Muscle layer of colon (tissue), 2 donors: ENCODE measurements around the gene PDE1A.

Experiments
- H3K27ac ChIP-seq: one replicate; pipeline ENCODE4 v1.7.0; 2013; ENCODE audit warnings: low read depth, mild to moderate bottlenecking, low read length, moderate library complexity
- H3K27me3 ChIP-seq, 2 donors: one replicate each; pipeline ENCODE4 v1.7.0; 2013; ENCODE audit warnings: low read length in 2 of 2, mild to moderate bottlenecking in 2 of 2; ENCODE audit not compliant: insufficient read depth in 2 of 2, control insufficient read depth in 1 of 2
- H3K36me3 ChIP-seq: one replicate; pipeline ENCODE4 v1.7.0; 2013; ENCODE audit warnings: mild to moderate bottlenecking, low read length; ENCODE audit not compliant: insufficient read depth
- H3K4me1 ChIP-seq: one replicate; pipeline ENCODE4 v1.7.0; 2013; ENCODE audit warnings: mild to moderate bottlenecking, low read length; ENCODE audit not compliant: insufficient read depth
- H3K4me3 ChIP-seq, 2 donors: one replicate each; pipeline ENCODE4 v1.7.0; 2013; ENCODE audit warnings: low read length in 2 of 2, low read depth in 1 of 2, mild to moderate bottlenecking in 1 of 2, moderate library complexity in 1 of 2
- H3K9ac ChIP-seq: one replicate; pipeline ENCODE4 v1.7.0; 2013; ENCODE audit warnings: low read length
- H3K9me3 ChIP-seq: one replicate; pipeline ENCODE4 v1.7.0; 2013; ENCODE audit warnings: mild to moderate bottlenecking, low read length
- donor health status: abdominal sarcoma.
- donor health status: Adenocarcinoma of cecum.

PDE1A gene

GRCh38 chr2:182191061-182191460, 235.8 kb downstream of the PDE1A start:
- Histone ChIP-seq H3K9me3 (no peaks in the 10 kb centered on the region), H3K9ac (no peak overlapping the region), H3K27me3 (no peaks in the 10 kb centered on the region), H3K4me3 (no peak overlapping the region), H3K4me1 (peaks cover 5% of the 10 kb centered on the region), H3K36me3 (no peaks in the 10 kb centered on the region), H3K27ac (no peak overlapping the region)

- H3K9me3 ChIP-seq = no peaks in the 10 kb centered on the region
- no peak overlapping the region for H3K4me3 ChIP-seq
- no peaks in the 10 kb centered on the region for H3K36me3 ChIP-seq
- no peak overlapping the region for H3K9ac ChIP-seq
- H3K27me3 ChIP-seq = no peaks in the 10 kb centered on the region
- no peak overlapping the region for H3K27ac ChIP-seq
- peaks cover 5% of the 10 kb centered on the region for H3K4me1 ChIP-seq
Observed at GRCh38 chr2:182187130-182187529, 239.7 kb downstream of the PDE1A start.

GRCh38 chr2:182186132-182186735, 240.6 kb downstream of the PDE1A start:
- H3K27ac ChIP-seq = no peak overlapping the region
- no peaks in the 10 kb centered on the region for H3K36me3 ChIP-seq
- peaks cover 5% of the 10 kb centered on the region for H3K4me1 ChIP-seq

GRCh38 chr2:182182436-182182835, 244.4 kb downstream of the PDE1A start:
- Histone ChIP-seq H3K27ac (no peak overlapping the region), H3K4me3 (no peak overlapping the region), H3K9me3 (no peaks in the 10 kb centered on the region), H3K36me3 (peaks cover 4% of the 10 kb centered on the region), H3K27me3 (no peaks in the 10 kb centered on the region), H3K4me1 (peaks cover 5% of the 10 kb centered on the region), H3K9ac (no peak overlapping the region)

More at GRCh38 chr2:182186132-182186735, 240.6 kb downstream of the PDE1A start:
- Histone ChIP-seq H3K9me3 (no peaks in the 10 kb centered on the region), H3K4me3 (no peak overlapping the region), H3K9ac (no peak overlapping the region), H3K27me3 (no peaks in the 10 kb centered on the region)

- no peaks in the 10 kb centered on the region for H3K27me3 ChIP-seq
- no peak overlapping the region for H3K4me3 ChIP-seq
- no peaks in the 10 kb centered on the region for H3K4me1 ChIP-seq
- no peak overlapping the region for H3K27ac ChIP-seq
- H3K9ac ChIP-seq = no peak overlapping the region
- H3K36me3 ChIP-seq = peaks cover 4% of the 10 kb centered on the region
- no peaks in the 10 kb centered on the region for H3K9me3 ChIP-seq
Observed at GRCh38 chr2:182181381-182181780, 245.5 kb downstream of the PDE1A start.

- Histone ChIP-seq H3K27ac (no peak overlapping the region), H3K9me3 (no peaks in the 10 kb centered on the region), H3K4me3 (no peak overlapping the region), H3K9ac (no peak overlapping the region), H3K4me1 (no peaks in the 10 kb centered on the region), H3K36me3 (peaks cover 4% of the 10 kb centered on the region), H3K27me3 (no peaks in the 10 kb centered on the region)
Observed at GRCh38 chr2:182179176-182179575, 247.7 kb downstream of the PDE1A start.

GRCh38 chr2:182173944-182174622, 252.8 kb downstream of the PDE1A start:
- no peak overlapping the region for H3K27ac ChIP-seq
- H3K36me3 ChIP-seq = peaks cover 4% of the 10 kb centered on the region
- H3K9me3 ChIP-seq = no peaks in the 10 kb centered on the region
- no peak overlapping the region for H3K4me3 ChIP-seq
- H3K9ac ChIP-seq = no peak overlapping the region
- no peaks in the 10 kb centered on the region for H3K4me1 ChIP-seq
- no peaks in the 10 kb centered on the region for H3K27me3 ChIP-seq

- Histone ChIP-seq H3K4me1 (no peaks in the 10 kb centered on the region), H3K27me3 (no peaks in the 10 kb centered on the region), H3K27ac (no peak overlapping the region), H3K9ac (no peak overlapping the region), H3K4me3 (no peak overlapping the region), H3K36me3 (no peaks in the 10 kb centered on the region), H3K9me3 (no peaks in the 10 kb centered on the region)
Observed at GRCh38 chr2:182170341-182170740, 256.5 kb downstream of the PDE1A start.

- no peak overlapping the region for H3K4me3 ChIP-seq
- H3K27ac ChIP-seq = no peak overlapping the region
- no peaks in the 10 kb centered on the region for H3K4me1 ChIP-seq
- H3K27me3 ChIP-seq = no peaks in the 10 kb centered on the region
- no peaks in the 10 kb centered on the region for H3K36me3 ChIP-seq
- H3K9me3 ChIP-seq = no peaks in the 10 kb centered on the region
- H3K9ac ChIP-seq = no peak overlapping the region
Observed at GRCh38 chr2:182167882-182168281, 259.0 kb downstream of the PDE1A start.

GRCh38 chr2:182166841-182167240, 260.0 kb downstream of the PDE1A start:
- H3K27ac ChIP-seq = no peak overlapping the region
- no peak overlapping the region for H3K4me3 ChIP-seq
- H3K9ac ChIP-seq = no peak overlapping the region
- H3K36me3 ChIP-seq = no peaks in the 10 kb centered on the region
- H3K9me3 ChIP-seq = no peaks in the 10 kb centered on the region
- H3K4me1 ChIP-seq = no peaks in the 10 kb centered on the region
- no peaks in the 10 kb centered on the region for H3K27me3 ChIP-seq

- no peaks in the 10 kb centered on the region for H3K4me1 ChIP-seq
- H3K27ac ChIP-seq = no peak overlapping the region
- no peak overlapping the region for H3K4me3 ChIP-seq
Observed at GRCh38 chr2:182166406-182166805, 260.4 kb downstream of the PDE1A start.

GRCh38 chr2:182165202-182165601, 261.6 kb downstream of the PDE1A start:
- Histone ChIP-seq H3K9ac (no peak overlapping the region), H3K36me3 (no peaks in the 10 kb centered on the region), H3K27ac (no peak overlapping the region), H3K27me3 (no peaks in the 10 kb centered on the region), H3K4me3 (no peak overlapping the region), H3K4me1 (no peaks in the 10 kb centered on the region), H3K9me3 (no peaks in the 10 kb centered on the region)

More at GRCh38 chr2:182166406-182166805, 260.4 kb downstream of the PDE1A start:
- H3K36me3 ChIP-seq = no peaks in the 10 kb centered on the region
- no peaks in the 10 kb centered on the region for H3K9me3 ChIP-seq
- H3K9ac ChIP-seq = no peak overlapping the region
- no peaks in the 10 kb centered on the region for H3K27me3 ChIP-seq
